Measurements from ENCODE around the gene LRMDA. TPM values are rescaled to one million over a fixed set of nuclear protein-coding genes. Genes with fewer than 3 reads are reported as not detected.

Gene LRMDA
- total RNA-seq, 1 experiment from 2014 or later, result 7.9 TPM

GRCh38 chr10:75663947-75664664, 232.7 kb downstream of the LRMDA start:
- no peak for DNase-seq (ENCODE audit: low read depth)

- no peak for DNase-seq (ENCODE audit: low read depth)
Measured at GRCh38 chr10:75664968-75665367, 233.5 kb downstream of the LRMDA start.

- DNase-seq (ENCODE audit: low read depth), result no peak
Measured at GRCh38 chr10:75665707-75666106, 234.3 kb downstream of the LRMDA start.

GRCh38 chr10:75672111-75672671, 240.8 kb downstream of the LRMDA start:
- no peak for DNase-seq (ENCODE audit: low read depth)

GRCh38 chr10:75672842-75673241, 241.4 kb downstream of the LRMDA start:
- DNase-seq (ENCODE audit: low read depth), result no peak

GRCh38 chr10:75677541-75677940, 246.1 kb downstream of the LRMDA start:
- no peak for DNase-seq (ENCODE audit: low read depth)

- DNase-seq (ENCODE audit: low read depth), result no peak
Measured at GRCh38 chr10:75678527-75678926, 247.1 kb downstream of the LRMDA start.

GRCh38 chr10:75679536-75679935, 248.1 kb downstream of the LRMDA start:
- no peak for DNase-seq (ENCODE audit: low read depth)

GRCh38 chr10:75681334-75681733, 249.9 kb downstream of the LRMDA start:
- no peak for DNase-seq (ENCODE audit: low read depth)

GRCh38 chr10:75682649-75683557, 251.5 kb downstream of the LRMDA start:
- no peak for DNase-seq (ENCODE audit: low read depth)

GRCh38 chr10:75685187-75685586, 253.8 kb downstream of the LRMDA start:
- no peak for DNase-seq (ENCODE audit: low read depth)

GRCh38 chr10:75688506-75689300, 257.3 kb downstream of the LRMDA start:
- no peak for DNase-seq (ENCODE audit: low read depth)

GRCh38 chr10:75693489-75693888, 262.1 kb downstream of the LRMDA start:
- no peak for DNase-seq (ENCODE audit: low read depth)

GRCh38 chr10:75694269-75694668, 262.8 kb downstream of the LRMDA start:
- DNase-seq (ENCODE audit: low read depth), result no peak

- no peak for DNase-seq (ENCODE audit: low read depth)
Measured at GRCh38 chr10:75694790-75695189, 263.4 kb downstream of the LRMDA start.

GRCh38 chr10:75695994-75696393, 264.6 kb downstream of the LRMDA start:
- no peak for DNase-seq (ENCODE audit: low read depth)

GRCh38 chr10:75696536-75696935, 265.1 kb downstream of the LRMDA start:
- no peak for DNase-seq (ENCODE audit: low read depth)

GRCh38 chr10:75703191-75703854, 271.9 kb downstream of the LRMDA start:
- no peak for DNase-seq (ENCODE audit: low read depth)

GRCh38 chr10:75705426-75705825, 274.0 kb downstream of the LRMDA start:
- no peak for DNase-seq (ENCODE audit: low read depth)

- no peak for DNase-seq (ENCODE audit: low read depth)
Measured at GRCh38 chr10:75707080-75707840, 275.8 kb downstream of the LRMDA start.

GRCh38 chr10:75708060-75708459, 276.6 kb downstream of the LRMDA start:
- DNase-seq (ENCODE audit: low read depth), result no peak

Measured in RPMI7951 (cell line).